GM21825 (cell line): ENCODE results near the gene CNTNAP5.

Source experiments
- ATAC-seq: cut with Tn5 transposase; IDR thresholded peaks from one replicate; pipeline ENCODE4 v1.9.1; 2021; ENCODE audit warnings: mild to moderate bottlenecking, moderate library complexity; ENCODE audit not compliant: unreplicated experiment

Gene CNTNAP5

DNA sequence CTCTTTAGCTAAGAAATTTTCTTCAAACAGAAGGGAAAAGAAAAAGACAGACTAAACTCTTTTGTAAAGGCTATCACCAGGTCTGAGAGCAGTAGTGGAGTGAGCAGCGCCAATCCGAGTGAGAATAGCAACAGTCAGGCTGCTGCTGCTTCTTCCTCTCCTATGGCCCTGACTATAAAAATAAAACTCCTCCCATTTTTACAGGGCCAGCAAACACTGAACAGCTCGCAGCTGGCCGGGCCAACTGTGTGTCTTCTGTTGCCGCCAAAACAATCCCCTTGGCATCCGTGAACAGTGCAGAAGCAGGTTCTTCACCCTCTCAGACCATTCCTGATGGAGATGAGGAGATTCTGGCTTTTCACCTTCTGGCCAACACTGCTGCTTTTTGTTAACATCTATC, 124.5 kb downstream of the CNTNAP5 start:
- ATAC-seq = no peak

DNA sequence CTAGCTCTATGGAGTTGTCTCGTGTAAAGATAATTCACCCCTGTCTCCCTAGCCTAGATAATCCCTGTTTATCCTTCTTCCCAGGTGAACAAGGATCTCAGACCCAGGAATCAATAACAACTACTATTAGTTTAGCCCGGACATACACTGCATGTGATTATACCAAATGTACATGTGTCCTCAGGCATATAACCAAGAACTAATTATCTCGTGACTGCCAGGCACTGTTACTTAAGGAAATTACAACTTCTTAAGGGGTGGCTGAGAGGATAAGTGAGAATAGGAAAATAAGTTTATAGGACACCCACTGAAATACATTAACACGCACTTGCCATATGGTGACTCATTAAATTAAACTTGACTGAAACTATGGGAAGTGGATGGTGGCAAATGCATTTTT, 126.6 kb downstream of the CNTNAP5 start:
- no peak for ATAC-seq

DNA sequence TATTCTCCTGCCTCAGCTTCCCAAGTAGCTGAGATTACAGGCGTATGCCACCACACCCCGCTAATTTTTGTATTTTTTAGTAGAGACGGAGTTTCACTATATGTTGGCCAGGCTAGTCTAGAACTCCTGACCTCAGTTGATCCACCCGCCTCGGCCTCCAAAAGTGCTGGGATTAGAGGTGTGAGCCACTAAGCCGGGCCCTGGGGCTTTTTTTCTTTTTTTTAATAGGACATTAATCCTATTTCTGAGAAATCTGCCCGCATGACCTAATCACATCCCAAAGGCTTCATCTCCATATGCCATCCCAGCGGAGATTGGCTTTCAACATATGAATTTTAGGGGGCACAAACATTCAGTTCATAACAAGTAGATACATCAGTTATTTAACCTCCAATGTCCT, 128.6 kb downstream of the CNTNAP5 start:
- no peak for ATAC-seq

DNA sequence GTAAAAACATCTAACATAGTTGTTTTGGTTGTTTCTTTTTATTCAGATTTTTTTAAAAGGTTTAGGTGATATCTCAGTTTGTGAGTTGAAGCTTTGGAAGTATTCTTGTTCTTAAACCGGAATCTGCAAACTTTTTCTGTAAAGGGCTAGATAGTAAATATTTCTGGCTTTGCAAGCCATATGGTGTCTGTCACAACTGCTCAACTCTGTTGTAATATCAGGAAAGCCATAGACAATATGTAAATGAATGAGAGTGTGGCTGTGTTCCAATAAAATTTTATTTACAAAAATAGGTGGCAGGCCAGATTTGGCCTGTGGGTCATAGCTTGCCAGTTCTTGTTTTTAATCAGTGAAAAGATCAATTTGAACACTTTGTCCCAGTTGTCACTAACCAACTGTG, 134.1 kb downstream of the CNTNAP5 start:
- ATAC-seq = no peak

DNA sequence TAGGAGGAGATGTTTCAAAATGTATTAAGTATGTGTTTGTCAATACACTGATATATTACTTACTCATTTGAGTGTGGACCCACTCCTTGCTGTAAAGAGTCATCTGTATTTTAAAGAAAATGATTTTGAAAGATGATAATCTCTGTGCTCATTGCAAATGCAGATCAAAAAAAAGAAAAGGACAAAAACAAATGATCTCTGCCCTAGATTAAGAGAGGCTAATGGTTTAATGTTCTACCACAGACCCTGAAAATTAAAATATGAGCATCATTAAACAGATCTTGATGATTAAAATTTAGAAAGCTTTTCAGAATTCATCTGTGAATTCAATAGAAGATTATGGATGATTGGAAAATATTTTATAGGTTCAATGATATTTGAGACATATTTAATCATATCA, 136.5 kb downstream of the CNTNAP5 start:
- no peak for ATAC-seq

DNA sequence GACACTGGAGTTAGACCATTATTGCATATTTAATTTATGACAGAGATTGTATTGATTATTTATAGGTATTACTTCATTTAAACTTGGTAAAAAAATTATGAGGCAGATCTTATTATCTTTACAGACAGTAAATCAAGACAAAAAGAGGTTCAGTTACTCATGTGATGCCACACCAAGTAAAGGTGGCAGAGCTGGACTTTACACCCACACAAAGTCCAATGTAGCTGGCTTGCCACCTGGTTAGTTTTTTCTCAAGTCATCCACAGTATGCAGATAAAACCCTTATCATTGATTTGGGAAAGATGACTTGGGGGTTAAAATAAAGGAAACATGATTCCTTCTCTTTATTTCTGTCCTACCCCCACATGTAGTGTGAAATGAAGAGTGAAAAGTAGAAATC, 137.2 kb downstream of the CNTNAP5 start:
- ATAC-seq = no peak

DNA sequence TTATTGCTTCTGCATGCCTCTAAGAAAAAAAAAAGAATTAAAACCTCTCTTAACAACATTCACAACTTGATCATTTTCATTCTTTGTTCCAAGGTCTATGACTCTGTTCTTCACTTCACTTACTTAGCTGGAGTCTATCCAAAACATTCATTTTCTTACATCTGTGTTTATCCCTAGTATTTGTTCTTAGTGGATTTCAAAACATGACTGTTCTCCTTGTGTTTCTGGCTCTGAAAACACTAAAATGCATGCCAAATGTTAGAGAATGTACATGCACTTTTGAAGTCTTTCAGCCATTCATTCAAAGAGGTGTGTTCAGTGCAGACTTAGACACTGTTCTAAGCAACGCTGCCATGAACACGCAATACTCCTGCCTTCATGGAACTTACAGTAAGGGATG, 138.8 kb downstream of the CNTNAP5 start:
- ATAC-seq = no peak

DNA sequence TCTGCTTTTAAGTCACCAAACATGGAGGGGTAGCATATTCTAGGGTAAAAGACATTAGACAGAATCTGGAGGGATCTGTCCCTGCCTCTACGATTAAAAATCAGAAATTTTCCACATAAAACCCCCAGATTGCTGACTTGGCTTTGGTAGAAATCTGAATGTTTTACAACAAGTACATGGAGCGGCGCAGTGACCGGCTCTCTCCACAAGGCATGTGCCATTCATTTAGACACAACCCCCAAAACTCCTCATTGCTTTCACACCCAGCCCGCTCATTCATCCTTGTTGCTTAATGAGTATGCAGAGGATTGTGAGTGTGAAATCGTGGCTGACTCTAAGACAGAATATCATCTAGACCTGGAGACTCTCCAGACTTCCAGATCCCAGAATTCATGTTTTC, 140.6 kb downstream of the CNTNAP5 start:
- ATAC-seq = no peak

DNA sequence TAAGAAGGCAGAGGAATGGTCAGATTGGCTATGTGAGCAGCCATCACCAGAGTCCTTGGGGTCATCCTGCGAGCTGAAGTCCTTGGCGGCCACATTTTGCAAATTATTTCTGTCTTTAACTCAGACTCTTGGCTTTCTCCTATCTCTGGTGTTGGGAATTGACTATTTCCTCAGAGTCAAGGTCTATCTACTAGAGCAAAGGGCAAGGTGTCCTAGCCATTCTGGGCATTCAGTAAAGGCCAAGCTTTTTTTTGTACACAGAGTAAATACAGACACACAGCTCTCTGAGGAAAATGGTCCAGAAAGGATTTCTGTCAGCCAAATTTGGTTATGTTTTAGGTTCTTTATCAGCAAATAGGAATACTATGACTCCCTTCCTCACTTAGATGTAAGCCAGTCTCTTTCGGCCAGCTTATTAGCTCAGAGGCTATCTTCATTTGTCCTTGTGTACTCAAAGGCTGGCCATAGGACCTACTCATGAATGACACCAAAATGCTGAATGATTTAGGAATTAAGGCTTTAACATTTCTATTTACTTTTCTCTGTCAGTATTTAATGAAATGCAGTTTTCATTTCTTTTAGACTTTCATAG, 146.5 kb downstream of the CNTNAP5 start:
- ATAC-seq = no peak

DNA sequence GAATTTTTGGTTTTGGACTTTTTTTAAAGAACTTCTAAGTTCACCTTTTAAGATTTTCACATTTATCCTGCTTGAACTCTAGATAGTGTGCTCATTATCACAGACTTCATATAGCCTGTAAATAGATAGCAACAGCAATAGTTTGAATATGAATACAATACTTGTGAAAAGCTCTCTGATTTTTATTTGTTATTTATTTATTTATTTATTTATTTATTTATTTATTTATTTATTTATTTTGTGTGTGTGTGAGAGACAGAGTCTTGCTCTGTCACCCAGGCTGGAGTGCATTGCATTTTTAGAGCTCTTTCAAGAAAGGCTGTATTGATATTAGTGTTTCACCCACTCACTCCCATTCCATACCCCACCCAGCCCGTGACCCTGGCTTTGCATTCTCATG, 153.6 kb downstream of the CNTNAP5 start:
- no peak for ATAC-seq

DNA sequence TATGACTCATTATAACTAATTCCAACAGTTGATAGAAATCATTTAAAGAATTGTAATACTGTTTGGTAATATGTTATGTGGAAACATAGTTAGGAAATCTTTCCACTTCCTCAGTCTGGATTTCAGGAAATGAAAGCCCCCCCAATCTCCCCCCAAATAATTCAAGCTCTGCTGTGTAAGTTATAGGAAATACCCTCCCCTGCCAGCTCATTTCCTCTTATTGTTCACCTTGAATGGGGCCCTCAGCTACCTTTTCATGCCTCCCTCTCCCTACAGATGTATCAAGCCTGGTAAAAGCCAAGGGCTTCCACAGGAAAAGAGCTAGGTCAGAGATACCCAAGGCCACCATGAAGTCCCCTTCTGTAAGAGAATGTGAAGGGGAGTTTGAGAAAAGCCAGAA, 155.5 kb downstream of the CNTNAP5 start:
- ATAC-seq = no peak

DNA sequence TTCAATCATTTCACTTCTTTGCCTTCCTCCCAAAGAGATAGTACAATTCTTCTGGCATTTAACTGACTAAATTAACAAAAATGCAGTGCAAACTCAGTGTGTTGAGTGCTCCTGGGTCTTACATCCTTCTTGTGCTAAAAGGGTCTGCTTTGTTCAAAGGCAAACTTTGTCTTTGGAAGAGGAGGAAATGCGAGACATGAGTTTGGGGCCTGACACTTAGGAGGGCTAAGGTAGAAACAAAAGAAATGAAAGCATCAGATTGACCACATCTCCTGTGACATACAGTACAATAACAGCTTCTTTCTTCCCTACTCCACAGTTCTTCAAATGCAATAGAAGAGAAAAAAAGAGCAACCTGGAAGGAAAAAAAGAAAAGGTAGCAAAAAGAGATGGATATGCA, 161.7 kb downstream of the CNTNAP5 start:
- ATAC-seq = no peak

DNA sequence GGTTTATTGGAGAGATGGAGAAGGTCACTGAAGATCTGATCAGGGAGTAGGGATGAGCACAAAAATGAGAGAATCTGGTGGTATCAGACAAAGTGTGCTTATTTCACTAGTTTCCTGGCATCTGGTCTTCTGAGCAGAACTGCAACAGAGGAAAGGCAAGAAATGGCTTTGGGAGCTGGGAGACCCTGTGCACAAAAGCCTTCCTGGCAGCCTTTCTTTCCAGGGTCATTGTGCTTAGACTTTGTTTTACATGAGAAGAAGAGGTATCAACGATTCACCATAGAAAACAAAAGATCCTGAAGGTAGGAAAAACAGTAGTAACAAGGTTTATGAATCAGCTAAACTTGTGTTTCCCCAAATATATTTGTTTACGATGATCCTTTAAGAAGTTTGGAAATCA, 162.9 kb downstream of the CNTNAP5 start:
- ATAC-seq = no peak

DNA sequence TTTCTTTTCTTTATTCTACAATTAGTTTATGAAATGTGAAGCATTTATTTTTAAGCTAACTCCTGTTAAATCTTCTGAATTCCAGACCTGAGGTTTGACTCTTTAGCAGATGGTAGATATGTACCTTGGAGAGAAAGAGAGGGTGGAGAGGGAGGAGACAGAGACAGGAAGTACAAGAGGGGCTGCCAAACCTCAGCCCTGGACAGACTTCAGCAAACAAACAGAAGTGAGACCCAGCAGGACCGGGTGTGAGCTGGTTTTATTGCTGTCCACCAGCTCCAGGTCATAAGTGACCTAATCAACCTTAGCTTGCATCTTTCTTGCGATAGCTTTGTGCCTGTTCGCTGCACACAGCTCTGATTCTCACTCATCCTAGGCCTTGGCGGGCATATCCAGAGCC, 168.6 kb downstream of the CNTNAP5 start:
- no peak for ATAC-seq

DNA sequence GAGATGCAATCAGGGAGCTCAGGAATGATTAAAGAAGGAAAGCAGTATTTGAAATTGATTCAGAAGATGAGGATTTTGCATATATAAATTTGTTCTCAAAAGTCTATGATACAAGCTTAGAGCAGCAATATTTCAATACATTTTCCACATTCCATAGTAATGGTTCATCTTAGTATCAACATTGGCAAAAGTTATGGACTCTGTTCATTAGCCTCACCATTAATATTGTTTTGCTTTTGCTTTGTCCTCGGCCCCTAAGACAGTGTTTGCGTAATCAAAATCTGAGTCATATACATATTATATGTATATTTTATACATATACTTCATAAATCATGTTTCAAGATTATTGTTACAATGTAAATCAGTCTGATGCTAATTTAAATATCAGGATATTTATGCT, 176.6 kb downstream of the CNTNAP5 start:
- ATAC-seq = no peak

DNA sequence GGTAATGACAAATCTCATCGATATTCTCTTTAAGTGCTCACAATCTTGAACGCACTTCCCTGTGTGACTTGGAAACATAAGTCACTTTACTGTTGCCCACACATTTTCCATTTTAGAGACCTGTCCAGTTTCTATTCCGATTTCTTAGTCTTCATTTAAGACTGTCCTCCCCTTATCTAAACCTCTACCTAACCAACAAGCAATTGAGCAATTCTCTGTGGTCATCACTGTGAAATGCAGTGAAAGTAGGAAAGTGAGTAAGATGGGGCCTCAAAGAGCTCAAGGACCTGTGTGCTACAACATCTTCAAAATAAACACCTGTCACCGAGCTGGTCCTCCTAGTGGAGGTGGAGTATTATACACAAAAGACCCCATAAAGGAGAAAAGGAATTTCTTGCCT, 184.4 kb downstream of the CNTNAP5 start:
- ATAC-seq = no peak

DNA sequence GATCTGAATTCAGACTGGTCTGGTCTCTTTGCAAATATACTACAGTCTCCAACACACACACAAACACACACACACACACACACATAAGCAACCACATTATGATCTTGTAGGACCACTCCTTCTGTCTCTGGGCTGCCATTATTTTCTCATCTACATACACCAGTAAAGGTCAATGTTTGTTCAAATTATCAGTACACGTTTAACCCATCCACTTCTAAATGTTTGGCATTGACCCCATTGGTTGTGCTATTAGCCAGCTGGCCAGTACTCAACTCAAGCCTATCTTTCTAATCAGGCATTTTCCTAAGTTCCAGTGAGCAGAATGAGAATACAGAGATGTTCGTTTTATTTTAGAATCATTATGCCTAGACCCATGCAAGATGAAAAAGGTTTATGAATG, 186.4 kb downstream of the CNTNAP5 start:
- ATAC-seq = no peak

DNA sequence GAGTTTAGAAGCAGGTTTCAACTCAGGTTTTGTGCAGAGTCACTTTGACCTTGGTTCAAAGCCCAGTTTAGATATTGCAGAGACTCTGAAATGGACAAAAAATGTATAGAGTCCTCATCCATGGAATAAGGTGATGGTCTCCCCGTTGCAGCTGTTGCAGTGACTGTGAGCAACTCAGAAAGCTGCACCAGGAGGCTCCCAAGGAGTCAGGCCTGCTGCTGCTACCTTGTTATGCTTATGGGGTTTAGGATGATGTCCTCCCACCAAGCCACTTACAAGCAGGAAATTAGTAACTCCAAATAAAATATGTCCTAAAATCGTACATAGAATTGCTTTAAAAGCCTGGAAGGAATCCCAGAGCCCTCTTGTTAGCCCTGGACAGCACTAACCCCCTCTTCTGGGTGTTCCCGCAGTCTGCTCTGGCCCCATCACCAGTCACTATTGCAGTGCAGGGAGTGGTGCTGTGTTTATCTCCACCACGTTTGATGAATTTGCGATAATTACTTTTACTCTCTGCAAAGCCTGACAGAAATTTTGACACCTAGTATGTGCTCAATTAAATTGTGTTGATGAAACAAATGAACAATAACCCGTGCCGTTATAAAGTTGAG, 189.0 kb downstream of the CNTNAP5 start:
- ATAC-seq = no peak

DNA sequence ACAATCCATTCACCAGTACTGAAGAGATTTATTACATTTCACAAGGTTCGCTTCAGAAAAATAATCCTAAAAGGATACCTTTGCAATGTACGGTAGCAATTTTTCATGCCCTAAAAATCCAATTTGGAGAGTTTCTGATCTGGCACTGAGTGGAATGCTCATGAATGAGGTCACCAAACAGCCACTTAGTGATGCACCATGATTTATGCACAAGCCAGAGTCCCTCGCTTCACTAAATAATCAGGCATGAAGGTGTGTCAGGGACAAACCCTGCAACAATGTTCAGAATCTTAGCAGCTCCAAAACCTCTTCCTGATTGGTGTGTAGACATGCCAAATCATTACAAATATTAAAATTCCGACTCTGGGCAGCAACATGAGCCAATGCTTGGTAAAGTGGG, 221.1 kb downstream of the CNTNAP5 start:
- ATAC-seq = no peak

DNA sequence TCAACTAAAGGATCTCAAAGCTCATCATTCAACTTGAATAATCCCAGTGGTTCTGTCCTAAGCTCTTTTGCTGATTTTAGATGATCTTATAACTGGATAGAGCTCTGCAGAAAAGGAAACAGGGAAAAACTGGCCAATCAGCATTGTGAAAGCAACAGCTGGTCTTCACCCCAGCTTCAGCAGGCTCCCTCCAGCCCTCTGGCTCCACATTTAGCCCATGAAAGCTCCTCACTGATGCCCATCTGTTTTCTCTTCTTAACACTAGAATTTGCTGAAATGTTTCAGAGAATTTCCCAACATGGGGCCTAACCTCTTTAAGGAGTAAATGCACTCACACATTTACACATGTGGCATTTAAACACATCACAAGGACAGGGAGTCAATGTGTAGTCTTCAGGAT, 223.3 kb downstream of the CNTNAP5 start:
- no peak for ATAC-seq

DNA sequence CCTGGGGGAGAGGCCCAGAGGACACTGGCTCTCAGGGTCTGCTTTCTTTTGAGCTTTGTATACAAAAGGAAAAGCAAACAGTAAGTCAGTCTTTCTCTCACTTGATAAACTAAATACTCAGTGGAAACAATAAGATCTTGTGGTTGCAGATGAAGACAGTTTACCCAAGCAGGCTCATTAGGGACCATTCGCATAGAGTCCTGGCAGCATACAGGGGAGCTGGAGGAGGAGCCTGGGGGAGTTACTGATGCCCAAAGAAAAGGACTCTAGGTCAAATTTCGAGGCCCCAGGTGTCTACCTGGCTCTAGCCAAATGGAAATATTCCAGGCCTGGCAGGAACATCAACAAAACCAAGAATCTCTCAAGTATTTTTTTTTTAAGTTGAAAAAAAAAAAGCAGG, 225.3 kb downstream of the CNTNAP5 start:
- ATAC-seq = no peak

DNA sequence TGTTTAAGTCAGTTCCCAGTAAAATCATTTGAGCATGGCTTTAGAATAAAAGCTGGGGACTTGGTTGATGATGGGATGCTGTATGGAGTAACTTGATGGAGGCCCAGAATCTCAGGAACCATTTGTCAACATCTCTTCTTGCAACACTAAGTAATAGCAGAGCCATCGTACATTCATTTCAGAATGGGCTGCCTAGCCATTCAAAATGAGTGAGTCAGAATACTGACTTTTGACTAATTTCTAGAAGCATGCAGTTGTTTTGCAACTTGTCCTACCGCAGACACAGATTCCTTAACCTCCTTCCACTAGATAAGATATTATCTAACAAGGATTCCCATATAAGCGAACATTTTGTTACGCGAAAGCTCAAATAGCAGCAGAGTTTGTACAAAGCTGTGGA, 229.5 kb downstream of the CNTNAP5 start:
- no peak for ATAC-seq

DNA sequence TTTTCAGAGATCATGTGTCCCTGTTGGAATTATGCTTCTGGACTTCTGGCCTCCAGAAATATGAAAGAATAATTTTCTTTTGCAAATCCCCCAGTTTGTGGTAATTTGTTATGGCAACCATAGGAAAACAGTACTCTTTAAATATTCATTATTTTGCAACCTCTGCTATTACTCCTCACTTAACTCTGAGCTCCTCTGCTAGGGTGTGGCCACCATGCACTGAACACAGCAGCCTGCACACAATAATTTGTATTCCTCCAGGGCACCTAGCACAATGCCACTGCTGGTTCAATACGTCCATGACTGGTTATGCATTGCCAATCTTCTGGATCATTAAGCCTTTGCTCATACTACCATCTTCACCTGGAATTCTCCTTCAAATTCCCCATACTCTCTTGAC, 232.0 kb downstream of the CNTNAP5 start:
- no peak for ATAC-seq
